GM18502 (cell line): ENCODE results near the gene CCR6.

ENCODE experiments used
- ATAC-seq: cut with Tn5 transposase; IDR thresholded peaks from one replicate; pipeline ENCODE4 v1.9.1; 2021; ENCODE audit warnings: mild to moderate bottlenecking; ENCODE audit not compliant: unreplicated experiment, poor library complexity

The CCR6 gene

GRCh38 chr6:167118839-167119238, 4.1 kb upstream of the CCR6 start:
- no peak for ATAC-seq

GRCh38 chr6:167119670-167120582, 3.0 kb upstream of the CCR6 start:
- no peak for ATAC-seq

- ATAC-seq = no peak
Observed at GRCh38 chr6:167120583-167120903, 2.4 kb upstream of the CCR6 start.

GRCh38 chr6:167121335-167121841, 1.5 kb upstream of the CCR6 start:
- ATAC-seq = no peak

GRCh38 chr6:167122041-167122826, 662 bp upstream of the CCR6 start:
- peak; percentile 37 for ATAC-seq

GRCh38 chr6:167124753-167125152, 1.9 kb downstream of the CCR6 start:
- no peak for ATAC-seq

GRCh38 chr6:167125410-167125809, 2.5 kb downstream of the CCR6 start:
- ATAC-seq = no peak

- no peak for ATAC-seq
Observed at GRCh38 chr6:167125855-167126349, 3.0 kb downstream of the CCR6 start.

- no peak for ATAC-seq
Observed at GRCh38 chr6:167127785-167128531, 5.1 kb downstream of the CCR6 start.

- ATAC-seq = peak; percentile 29
Observed at GRCh38 chr6:167129159-167129558, 6.3 kb downstream of the CCR6 start.

GRCh38 chr6:167129562-167129961, 6.7 kb downstream of the CCR6 start:
- no peak for ATAC-seq

GRCh38 chr6:167130008-167130677, 7.2 kb downstream of the CCR6 start:
- peak; percentile 61 for ATAC-seq

- ATAC-seq = no peak
Observed at GRCh38 chr6:167130712-167131684, 8.1 kb downstream of the CCR6 start.

GRCh38 chr6:167134448-167135328, 11.8 kb downstream of the CCR6 start:
- ATAC-seq = no peak

GRCh38 chr6:167136376-167136775, 13.5 kb downstream of the CCR6 start:
- no peak for ATAC-seq

- no peak for ATAC-seq
Observed at GRCh38 chr6:167137081-167137480, 14.2 kb downstream of the CCR6 start.

- no peak for ATAC-seq
Observed at GRCh38 chr6:167137881-167138280, 15.0 kb downstream of the CCR6 start.

- no peak for ATAC-seq
Observed at GRCh38 chr6:167139761-167140160, 16.9 kb downstream of the CCR6 start.
